CD4-positive, alpha-beta T cell treated with Interferon alpha-2 for 1 hour (primary cell): Measurements from ENCODE around the gene XPO4.

Source experiments
- DNase-seq, 2 donors: peaks; one replicate each; pipeline ENCODE4 v3.0.0-alpha.2; 2020 to 2022

XPO4 gene

DNA sequence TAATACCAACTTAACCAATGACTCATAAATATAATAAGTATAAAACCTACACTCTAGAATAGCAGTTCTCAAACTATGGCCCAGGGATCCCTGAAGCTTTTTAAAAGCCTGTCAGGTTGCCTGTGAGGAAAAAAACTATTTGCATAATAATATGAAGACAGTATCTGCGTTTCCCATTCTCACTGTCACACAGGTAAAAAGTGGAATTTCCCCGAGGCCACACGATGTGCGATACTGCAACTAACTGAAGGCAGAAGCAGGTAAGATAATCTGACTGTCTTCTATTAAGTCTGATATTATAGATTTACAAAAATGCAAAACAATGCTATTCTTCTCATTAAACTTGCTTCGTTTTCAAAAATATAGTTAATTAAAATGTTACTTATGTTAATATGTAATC, 76.2 kb downstream of the XPO4 start:
- no peak for DNase-seq

DNA sequence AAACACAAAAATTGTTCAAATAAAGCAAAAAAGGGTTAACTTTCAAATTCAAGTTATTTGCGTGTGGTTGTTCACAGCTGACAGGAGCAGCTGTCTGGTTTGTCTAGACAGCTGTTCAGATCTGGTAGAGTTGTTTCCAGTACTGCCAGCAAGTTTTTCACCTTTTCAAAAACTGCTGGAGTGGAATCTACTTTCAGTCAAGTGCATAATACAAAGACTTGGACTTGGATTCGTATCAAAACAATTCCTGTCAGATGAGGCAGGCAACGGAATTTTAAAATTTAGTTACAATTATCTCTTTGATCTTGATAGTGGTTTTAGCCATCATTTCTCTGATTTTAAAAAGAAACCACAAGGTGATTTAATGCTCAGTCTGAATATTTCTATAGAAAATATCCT, 77.1 kb downstream of the XPO4 start:
- no peak for DNase-seq

DNA sequence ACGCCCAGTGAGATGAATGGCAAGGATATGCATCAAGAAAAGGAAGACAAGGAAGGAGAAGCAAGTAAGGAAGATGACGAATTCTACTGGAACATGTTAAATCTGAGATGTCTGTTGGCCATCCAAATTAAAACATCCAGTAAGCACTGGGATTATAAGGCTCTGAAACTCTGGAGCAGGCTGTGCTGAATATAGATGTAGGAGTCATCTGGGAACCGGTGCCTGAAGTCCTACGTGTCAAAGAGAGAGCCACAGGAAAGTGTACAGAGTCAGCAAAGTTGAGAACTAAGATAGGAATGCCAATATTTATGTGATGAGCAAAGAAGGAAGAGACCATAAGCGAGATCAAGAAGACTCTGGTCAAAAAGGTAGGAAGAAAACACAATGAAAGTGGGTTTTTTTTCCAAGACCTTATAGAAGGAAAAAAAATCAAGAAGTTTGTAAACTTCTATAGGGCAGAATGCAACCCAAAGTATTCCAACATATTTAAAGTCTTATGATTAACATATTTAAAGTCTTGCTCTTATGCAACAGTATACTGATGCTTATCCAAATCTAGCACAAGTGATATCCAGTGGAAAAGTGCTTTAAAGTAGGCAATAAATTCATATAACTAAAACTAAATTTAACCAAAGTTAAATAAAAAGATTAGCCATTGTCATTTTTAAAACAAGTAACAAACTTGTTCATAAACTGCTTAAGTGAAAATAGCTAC, 77.6 kb downstream of the XPO4 start:
- DNase-seq, result no peak

DNA sequence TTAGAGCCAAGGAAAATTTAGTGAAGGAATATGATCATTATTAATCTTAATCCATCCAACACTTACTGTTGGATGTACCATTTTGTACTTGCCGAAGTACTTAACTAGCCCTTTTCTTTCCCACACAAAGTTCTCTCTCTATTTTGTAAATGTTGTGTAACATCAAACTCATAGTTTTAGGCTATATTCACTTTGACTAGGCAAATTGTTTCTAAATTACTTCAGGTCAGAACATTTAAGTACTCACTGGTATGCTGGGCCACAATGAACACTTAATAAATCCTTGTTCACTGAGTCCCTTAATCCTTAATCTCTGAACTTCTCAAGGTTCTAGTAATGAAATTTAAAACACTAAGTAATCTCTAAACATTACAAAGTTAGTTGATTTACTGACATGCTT, 79.5 kb downstream of the XPO4 start:
- DNase-seq, result no peak

DNA sequence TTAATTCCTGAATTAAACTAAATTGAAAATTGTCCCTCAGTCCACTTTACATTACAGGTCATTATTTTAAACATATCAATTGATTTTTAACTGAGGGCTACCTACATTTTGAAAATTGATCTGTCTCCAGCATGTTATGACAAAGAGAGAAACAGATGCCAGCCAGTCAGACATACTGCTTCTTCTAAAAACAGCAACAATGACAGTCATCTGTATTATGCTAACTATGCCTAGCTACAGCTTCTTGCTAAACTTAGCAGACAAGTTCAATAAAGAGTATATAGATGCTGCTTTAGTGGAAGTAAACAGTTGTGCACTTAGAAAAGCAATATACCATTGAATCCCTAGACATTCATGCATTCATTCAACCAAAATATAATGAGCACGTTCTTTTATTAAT, 80.1 kb downstream of the XPO4 start:
- DNase-seq, result no peak

DNA sequence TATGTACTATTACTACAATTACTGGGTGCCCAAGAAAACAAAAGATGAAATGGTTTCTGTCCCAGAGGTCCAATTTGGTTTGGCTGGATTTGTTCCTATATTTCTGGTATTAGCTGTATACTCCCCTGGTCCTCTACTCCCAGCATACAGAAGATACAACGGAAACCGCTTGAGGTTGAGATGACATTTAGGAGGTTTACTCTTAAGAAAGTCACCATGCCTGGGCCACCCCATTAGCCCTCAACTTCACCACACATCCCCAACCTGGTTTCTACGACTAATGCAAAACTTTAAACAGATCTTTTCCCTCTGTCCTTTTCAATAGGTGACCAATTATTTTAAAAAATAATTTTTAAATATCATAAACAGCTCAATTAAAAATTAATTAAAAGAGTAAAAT, 82.8 kb downstream of the XPO4 start:
- DNase-seq, result no peak

DNA sequence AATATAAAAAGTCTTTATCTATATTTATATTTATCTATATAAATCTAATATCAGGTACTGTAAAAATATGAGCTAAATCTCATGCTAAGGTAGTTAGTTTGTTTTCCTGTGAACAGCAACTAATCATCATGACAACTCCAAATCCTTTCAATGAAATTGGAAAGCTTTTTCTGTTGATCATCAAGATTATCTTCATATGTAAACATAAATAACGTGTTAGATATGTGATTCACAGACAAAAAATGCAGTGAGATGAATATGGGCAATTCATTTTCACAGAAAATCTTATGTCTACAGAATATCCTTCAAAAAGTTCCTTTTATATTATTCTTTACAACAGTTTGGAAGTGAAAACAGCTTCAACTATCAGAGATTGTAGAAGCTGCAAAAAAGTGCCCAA, 87.1 kb downstream of the XPO4 start:
- no peak for DNase-seq

DNA sequence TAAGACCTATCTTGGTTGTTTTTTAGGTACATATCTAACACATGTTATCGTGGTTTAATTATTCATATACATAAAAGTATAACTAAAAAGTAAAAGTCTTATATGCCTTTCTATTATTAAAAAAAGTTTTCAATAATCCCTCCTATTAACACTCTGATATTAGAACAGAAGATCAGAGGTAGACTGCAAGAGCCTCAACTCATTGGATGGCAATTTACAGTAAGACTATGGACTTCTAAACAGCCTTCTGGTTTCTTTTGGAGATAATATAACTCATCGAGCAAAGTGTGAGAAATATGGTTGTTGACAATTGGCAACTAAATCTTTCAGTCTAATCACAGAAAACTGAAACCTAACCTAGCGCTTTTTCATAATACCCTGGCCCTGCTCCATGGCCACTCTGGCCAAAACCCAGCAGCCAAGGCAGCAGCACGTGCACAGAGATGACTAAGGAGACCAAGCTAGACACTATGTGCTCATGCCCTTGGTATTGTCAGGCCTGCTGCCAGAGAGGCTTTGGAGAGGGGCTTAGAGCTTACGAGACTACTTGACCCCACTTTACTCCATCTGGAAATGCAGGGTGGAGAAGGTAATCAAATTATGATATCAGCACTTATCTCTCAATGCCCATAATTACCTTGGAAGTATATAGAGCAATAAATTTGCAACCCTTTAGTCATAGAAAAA, 88.2 kb downstream of the XPO4 start:
- DNase-seq, result no peak

DNA sequence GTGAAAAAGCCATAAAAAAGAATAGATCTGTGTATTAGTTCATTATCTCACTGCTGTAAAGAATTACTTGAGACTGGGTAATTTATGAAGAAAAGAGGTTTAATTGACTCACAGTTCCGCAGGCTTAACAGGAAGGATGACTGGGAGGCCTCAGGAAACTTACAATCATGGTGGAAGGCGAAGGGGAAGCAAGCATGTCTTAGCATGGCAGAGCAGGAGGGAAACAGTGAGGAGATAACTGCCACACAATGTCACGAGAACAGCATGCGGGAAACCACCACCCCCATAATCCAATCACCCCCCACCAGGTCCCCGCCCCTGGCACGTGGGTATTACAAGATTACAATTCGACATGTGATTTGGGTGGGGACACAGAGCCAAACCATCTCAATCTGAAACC, 89.7 kb downstream of the XPO4 start:
- no peak for DNase-seq

DNA sequence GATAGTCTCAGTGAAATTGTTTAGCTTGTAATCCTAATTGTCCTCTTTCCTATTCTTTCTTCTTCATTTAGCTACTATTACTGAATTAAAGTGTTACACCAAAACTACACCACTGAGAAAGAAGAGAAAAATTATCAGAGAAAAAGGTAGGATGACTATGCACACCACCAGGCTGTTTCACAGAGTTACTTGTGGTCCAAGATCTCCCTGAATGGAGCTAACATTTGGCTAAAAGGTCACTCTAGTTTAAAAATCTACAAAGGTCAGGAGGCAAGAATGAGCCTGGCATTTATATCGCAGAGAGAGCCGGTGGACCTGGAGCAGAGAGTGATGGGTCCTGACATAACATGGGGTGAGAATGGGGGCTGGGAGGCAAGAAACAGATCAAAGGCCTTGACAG, 91.7 kb downstream of the XPO4 start:
- no peak for DNase-seq

DNA sequence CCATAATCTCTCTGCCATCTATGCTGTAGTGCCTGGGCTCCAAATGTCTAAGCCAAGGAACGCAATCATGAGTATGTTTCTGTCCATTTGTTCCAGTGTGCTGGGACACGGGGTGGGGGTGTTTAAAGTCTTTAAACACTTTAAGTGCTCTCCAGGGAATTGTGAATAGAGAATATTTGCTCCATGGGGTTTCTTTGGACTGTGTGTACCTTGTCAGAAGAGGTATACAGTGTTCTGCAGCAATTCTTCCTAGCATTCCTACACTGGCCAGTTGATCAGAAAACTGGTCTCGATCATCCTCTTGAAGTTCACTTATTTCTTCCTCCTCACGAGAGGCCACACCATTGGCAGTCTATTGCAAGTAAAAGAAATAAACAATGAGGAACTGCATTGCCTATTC, 93.7 kb downstream of the XPO4 start:
- no peak for DNase-seq

DNA sequence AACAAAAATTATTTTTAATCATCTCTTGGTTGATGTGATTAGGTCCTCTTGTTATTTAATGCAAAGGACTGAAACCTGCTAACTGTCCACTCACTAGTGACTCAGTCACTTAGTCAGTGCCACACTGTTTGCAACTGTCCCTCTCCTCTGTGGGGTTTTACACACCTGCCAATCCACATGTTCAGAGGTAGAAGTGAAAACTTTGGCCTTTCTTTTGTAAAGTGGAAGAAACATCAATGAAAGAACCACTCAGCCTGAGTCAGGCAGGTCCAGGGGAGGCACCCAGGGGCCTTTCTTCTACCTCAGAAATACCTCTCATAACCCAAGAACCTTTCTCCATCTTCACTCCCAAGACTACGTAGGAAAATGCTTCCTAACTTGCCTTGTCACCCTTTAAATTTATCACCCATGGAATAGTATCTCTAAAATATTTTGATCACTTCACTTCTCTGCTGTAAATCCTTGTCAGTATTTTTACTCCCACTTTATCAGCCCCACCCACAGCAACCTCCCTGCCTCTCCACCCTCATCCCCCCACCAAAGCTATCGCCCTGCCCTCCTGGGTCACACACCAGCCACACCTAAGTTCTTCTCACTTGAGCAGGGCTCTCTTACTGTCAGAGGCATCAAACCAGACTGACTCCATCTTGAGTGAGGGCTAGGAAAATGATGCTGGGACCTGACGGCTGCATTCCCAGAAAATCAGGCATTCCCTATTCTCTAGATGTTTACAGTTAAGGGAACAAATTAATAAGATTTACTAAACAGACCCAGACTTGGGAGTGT, 99.2 kb downstream of the XPO4 start:
- DNase-seq, result no peak

DNA sequence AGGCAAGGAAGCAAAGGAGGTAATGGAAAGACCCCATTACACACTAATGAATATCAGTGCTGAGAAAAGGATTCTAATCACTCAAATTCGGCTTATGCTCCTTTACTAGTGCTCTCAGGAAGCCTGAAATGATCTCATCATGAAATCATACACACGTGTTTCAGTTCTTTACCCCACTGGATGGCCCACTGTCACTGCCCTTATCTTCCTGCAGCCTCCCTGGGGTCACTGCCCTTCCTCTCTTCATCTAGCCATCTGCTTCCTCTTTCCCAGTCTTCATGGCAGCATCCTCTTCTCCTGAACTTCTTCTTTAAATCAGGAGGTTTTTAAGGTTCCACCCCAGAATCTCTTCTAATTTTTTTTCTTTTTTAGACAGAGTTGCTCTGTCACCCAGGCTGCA, 100.8 kb downstream of the XPO4 start:
- DNase-seq, result no peak

DNA sequence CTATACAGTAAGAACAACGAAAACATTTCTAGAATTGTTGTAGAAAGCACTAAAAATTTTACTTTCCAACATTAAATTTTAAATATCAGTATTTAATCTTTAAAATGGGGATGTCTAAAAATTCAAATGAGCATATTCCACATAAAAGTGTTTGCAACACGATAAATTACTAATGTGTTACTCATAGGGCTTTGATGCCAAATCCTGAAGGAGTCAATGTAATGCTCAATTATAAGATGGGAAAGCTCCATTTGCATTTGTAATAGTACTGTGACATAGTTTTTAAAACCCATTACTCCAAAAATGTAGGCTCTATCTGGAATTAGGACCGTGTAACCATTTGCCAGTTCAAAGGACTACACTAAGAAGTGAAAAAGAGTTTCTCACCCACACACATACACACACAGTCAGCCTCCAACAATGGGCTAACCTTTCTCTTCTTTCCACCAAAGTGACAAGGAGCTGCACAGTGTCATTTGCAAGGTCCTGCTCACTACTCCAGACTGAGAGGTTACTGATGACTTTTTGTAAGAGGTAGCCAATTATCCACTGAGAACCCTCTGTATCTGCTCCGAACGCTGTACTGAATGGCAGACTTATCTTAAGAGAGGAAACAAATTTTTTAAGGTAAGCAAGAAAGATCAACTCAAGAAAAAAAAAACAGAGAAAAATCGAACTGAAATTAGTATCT, 102.7 kb downstream of the XPO4 start:
- DNase-seq, result no peak

DNA sequence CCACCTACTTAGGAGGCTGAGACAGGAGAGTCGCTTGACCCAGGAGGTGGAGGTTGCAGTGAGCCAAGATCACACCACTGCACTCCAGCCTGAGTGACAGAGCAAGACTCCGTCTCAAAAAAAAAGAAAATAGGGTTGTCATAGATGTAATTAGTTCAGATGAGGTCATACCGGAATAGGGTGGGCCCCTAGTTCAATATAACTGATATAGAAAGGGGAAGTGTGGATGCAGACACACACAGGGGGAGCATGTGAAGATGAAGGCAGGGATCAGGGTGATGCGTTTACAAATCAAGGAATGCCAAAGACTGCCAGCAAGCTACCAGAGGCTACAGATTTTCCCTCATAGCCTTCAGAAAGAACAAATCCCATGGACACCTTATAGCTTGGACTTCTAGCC, 104.5 kb downstream of the XPO4 start:
- no peak for DNase-seq

DNA sequence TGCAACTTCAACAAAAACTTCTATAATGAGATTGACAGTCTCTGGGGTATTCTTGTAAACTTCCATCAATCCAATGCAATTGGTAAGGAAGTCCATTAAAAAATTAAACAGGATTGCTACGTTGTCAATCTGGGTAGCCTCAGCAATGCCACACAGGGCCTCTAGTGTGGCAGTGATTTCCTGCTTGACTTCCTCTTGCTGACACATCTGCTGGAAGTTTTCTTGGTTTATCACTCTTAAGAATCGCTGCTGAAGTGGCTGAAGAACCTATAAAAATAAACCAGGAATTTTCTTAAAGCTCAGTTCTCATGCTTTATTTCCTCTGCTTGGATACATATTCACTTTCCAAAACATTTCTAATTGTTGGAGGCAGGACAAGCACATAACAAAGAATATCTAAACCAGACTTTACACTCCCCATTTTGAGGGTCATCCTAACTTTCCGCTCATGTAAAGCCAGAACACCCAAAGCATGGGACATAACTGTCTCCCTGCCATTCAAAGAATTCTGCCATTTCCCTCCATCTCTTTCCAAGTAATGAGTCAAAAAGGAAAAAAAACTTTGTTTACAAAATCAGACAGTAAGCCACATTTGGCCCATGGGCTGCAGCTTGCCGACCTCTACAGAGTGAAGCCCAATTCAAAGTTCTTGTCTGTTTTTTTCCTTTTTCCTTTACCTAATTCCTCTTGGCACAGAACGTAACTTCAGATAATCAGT, 105.6 kb downstream of the XPO4 start:
- DNase-seq, result no peak

DNA sequence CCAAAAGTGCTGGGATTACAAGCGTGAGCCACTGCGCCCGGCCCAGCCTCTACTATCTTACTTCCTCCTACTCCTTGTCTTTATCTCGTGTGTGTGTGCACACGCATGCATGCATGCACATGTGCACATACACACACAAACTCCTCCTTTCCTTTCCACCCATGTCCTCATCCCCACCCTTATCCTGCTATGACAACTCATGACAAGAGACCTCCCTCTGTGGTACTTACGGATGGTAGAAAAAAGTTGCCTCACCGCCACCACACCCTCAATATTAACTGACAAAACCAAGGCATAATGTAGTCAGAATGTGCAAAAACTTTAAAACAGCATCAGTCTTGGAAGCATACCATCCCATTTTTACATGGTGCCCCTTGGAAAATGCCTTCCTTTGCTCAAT, 112.9 kb downstream of the XPO4 start:
- no peak for DNase-seq

DNA sequence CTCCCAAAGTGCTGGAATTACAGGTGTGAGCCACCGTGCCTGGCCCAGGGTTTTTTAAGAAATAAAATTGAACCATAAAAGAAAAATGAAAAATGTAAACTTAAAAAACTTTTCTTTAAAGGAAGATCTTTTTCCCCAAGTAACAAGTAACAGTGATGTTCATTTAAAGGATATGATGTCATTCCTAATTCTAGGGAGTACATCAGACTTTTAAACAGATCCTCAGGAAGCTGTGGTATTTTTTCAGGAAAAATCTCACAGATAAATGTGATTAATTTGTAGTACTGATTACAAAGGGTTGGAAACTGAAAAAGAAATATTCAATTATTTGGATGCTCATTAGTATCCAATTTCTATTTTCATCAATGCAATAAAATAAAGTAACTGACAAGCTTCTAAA, 114.2 kb downstream of the XPO4 start:
- no peak for DNase-seq

DNA sequence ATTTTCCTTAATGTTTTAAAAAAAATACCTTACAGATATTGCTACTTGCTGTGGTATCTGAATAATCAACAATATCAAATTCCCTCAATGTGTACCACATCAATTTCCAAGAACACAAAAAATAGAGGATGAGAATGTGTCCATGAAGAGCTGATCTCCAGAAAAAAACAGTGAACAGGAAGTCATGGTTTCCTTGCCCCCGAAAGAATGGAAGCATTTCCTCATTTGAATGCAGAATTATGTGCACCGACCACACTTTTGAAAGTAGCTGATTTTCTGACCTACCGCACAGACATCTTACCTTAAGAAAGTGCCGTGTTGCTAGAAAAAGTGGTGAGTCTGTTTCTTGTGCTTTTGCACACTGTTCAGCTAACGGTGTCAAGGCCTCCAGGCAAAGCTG, 115.4 kb downstream of the XPO4 start:
- DNase-seq, result no peak

DNA sequence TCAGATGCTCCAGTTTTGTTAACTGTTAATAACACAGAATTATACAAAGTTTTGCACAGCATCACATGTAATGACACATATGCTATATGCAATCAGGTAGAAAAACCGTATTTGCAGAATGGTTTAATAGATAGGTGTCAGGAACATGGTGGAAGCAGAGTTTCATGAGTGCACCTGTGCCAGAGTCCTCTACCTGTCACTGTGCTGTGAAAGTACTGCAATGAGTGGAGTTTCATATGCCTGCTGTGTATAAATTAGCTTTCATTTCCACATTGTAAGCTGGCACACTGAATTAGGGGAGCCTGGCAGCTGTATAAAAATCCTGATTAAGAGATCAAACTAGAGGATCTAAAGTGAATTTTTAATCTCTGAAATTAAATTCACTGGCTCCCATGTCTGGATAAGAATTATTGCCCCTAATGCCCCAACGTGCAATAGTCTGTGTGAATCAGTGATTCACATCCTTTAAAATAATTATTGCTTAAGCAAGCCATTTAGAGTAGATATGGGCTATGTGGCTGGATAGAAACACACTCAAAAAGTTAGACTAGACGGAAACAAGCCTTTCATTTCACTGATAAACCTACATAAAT, 120.3 kb downstream of the XPO4 start:
- DNase-seq, result no peak

DNA sequence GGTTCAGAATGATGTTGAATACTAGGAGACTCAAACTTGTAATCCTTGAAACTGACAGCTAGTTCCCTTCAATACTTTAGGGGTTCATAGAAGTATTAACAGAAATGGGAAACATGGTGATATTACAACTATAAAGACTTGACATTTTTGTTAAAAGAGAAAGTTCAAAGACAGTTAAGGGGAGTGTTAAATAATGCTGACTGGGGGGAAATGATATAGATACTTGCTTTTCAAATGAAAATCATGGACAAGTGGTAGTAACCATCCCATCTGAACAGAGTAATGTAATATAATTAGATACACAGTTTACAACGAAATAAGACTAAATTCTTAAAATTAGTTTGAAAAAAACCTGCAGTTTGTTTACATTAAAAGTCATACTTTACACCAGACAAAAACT, 122.2 kb downstream of the XPO4 start:
- DNase-seq, result no peak

DNA sequence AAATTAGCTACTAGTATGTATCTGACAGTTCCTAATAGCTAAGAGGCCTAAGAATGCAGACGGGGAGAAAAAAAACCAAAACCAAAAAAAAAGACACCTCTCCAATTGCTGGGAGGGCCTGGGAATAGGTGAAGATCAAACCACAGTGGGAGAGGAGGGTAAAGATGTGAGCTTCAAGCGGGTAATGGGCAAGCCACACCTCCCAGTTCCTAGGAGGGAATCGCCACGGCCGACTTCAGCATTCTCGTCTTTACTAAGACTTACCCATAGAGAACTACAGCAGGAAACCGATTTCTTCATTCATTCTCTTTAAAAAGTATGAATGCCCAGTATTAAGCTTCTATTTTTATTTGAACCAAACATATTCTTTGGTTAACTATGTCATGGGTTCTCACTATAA, 123.1 kb downstream of the XPO4 start:
- DNase-seq, result no peak

DNA sequence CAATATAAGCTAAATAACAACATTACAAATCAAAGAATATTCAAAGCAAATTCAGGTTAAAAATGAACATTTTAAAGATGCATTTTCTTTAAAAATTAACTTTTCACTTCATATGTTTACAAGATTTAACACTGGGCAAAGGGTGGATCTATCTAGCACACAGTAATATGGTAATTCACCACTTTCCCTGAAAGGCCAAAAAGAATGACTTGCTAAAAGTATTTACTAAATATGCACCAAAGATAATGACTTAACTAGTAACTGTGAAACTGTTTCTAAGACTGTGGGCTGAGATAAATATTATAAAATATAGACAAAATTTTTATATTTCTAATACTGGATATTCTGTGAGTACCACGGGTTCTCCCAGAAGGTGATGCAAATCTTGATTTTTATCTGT, 124.2 kb downstream of the XPO4 start:
- no peak for DNase-seq
